HG03025 (cell line): ENCODE data around the gene SIM2.

ENCODE experiments used
- ATAC-seq: cut with Tn5 transposase; IDR thresholded peaks from one replicate; pipeline ENCODE4 v1.9.1; 2021; ENCODE audit warnings: mild to moderate bottlenecking, moderate library complexity; ENCODE audit not compliant: unreplicated experiment, low FRiP score

Gene SIM2

GRCh38 chr21:36791695-36792470 lies 93.0 kb downstream of the SIM2 start:
- no peak for ATAC-seq

GRCh38 chr21:36792505-36792967 lies 93.6 kb downstream of the SIM2 start:
- no peak for ATAC-seq

GRCh38 chr21:36796070-36796469 lies 97.2 kb downstream of the SIM2 start:
- ATAC-seq: no peak

GRCh38 chr21:36798491-36798890 lies 99.6 kb downstream of the SIM2 start:
- no peak for ATAC-seq
